Tibial nerve (tissue), 4 donors: ENCODE data around the gene RCE1.

ENCODE experiments used
- EP300 ChIP-seq, 2 donors: sonication (generic); formaldehyde crosslinking; IDR thresholded peaks; one replicate each; pipeline ENCODE4 v1.6.1; 2017; ENCODE audit warnings: antibody characterized with exemption in 2 of 2, mild to moderate bottlenecking in 1 of 2
- POLR2A ChIP-seq, 2 donors: fragments of 450-650 bp; IDR thresholded peaks; one replicate each; pipeline ENCODE4 v1.6.1; 2017; ENCODE audit warnings: antibody characterized with exemption in 2 of 2, mild to moderate bottlenecking in 2 of 2, moderate library complexity in 2 of 2
- TF ChIP-seq, protein P1 (sequence below), 5 experiments: fragments of 200-600 bp in 3 of 5; fragments of 450-650 bp in 2 of 5; sonication (generic) in 3 of 5; IDR thresholded peaks; one replicate each; pipeline ENCODE4 v1.5.1; 2016 to 2019; ENCODE audit warnings: antibody characterized with exemption in 5 of 5, mild to moderate bottlenecking in 3 of 5, moderate library complexity in 2 of 5

DNA sequence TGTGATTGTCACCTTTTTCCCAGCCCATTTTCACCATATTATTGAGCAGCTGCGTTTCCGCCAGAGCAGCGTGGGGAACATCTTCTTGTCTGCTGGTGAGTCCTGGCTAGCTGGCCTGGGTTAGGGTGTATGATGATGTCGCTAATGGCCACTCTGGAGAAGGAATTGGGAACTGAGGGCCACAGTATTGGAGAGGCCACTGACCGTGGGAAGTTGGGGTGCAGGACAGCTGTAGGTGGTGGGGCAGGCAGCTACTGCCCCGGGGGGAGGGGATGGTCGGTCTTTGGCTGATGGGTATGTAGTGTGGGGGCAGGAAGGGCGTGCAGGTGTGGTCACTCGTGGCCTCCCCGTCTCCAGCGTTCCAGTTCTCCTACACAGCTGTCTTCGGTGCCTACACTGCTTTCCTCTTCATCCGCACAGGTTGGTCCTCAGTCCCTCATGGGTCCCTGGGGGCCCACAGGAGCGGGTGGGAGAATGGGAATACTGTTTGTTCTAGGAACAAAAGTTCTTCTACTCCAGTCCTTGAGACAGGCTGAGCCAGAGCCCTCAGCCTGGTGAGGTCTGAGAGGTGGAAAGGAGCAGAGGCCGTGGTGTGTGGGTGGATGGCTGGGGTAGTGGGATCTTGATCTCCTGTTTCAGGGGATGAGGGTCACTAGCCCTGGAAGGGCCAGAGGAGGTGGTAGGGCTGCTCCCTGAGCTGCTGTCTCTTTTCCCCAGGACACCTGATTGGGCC lies 2.1 kb downstream of the RCE1 start:
- TF ChIP-seq, protein P1, sequence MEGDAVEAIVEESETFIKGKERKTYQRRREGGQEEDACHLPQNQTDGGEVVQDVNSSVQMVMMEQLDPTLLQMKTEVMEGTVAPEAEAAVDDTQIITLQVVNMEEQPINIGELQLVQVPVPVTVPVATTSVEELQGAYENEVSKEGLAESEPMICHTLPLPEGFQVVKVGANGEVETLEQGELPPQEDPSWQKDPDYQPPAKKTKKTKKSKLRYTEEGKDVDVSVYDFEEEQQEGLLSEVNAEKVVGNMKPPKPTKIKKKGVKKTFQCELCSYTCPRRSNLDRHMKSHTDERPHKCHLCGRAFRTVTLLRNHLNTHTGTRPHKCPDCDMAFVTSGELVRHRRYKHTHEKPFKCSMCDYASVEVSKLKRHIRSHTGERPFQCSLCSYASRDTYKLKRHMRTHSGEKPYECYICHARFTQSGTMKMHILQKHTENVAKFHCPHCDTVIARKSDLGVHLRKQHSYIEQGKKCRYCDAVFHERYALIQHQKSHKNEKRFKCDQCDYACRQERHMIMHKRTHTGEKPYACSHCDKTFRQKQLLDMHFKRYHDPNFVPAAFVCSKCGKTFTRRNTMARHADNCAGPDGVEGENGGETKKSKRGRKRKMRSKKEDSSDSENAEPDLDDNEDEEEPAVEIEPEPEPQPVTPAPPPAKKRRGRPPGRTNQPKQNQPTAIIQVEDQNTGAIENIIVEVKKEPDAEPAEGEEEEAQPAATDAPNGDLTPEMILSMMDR (IDR thresholded peaks at IDR 0.05) = no peak
- TF ChIP-seq POLR2A (IDR thresholded peaks at IDR 0.05) (no peak), EP300 (IDR thresholded peaks at IDR 0.05) (no peak)
